Neuronal stem cell (in vitro differentiated cells): ENCODE results near the gene PIK3R1.

Experiments
- DNase-seq: peaks from one replicate; pipeline ENCODE4 v3.0.0-alpha.2; 2013; ENCODE audit warnings: low spot score
- H2AFZ ChIP-seq: one replicate; pipeline ENCODE4 v1.6.1; 2013; ENCODE audit warnings: mild to moderate bottlenecking, low read length, inconsistent platforms
- H2AK5ac ChIP-seq: 2 replicates; pipeline ENCODE4 v1.6.1; 2013; ENCODE audit warnings: low read depth, mild to moderate bottlenecking, inconsistent platforms, low read length, moderate library complexity, mixed read lengths
- H2BK120ac ChIP-seq: 2 replicates; pipeline ENCODE4 v1.6.1; 2013; ENCODE audit warnings: low read depth, mild to moderate bottlenecking, inconsistent platforms, low read length, moderate library complexity, mixed read lengths
- H2BK12ac ChIP-seq: one replicate; pipeline ENCODE4 v1.6.1; 2013; ENCODE audit warnings: low read length, inconsistent platforms
- H2BK15ac ChIP-seq: 2 replicates; pipeline ENCODE4 v1.6.1; 2013; ENCODE audit warnings: mild to moderate bottlenecking, low read length, inconsistent platforms, mixed read lengths
- H2BK5ac ChIP-seq: one replicate; pipeline ENCODE4 v1.6.1; 2013; ENCODE audit warnings: inconsistent platforms, mild to moderate bottlenecking, low read length, moderate library complexity
- H3K14ac ChIP-seq: one replicate; pipeline ENCODE4 v1.6.1; 2013; ENCODE audit warnings: low read length, inconsistent platforms
- H3K18ac ChIP-seq: 2 replicates; pipeline ENCODE4 v1.6.1; 2013; ENCODE audit warnings: low read length, inconsistent platforms
- H3K23ac ChIP-seq: 2 replicates; pipeline ENCODE4 v1.6.1; 2013; ENCODE audit warnings: low read depth, mild to moderate bottlenecking, mixed read lengths, low read length, inconsistent platforms; ENCODE audit not compliant: poor library complexity
- H3K27ac ChIP-seq: replicated peaks from 3 replicates; pipeline ENCODE4 v1.5.1; 2013; ENCODE audit warnings: low read length, inconsistent platforms
- H3K27me3 ChIP-seq, 3 experiments: 2 replicates each; pipeline ENCODE4 v1.6.1; 2013; ENCODE audit warnings: low read length in 3 of 3, mild to moderate bottlenecking in 2 of 3, inconsistent platforms in 1 of 3, low read depth in 1 of 3, mixed read lengths in 1 of 3, moderate library complexity in 1 of 3; ENCODE audit not compliant: control insufficient read depth in 3 of 3, insufficient read depth in 3 of 3
- H3K36me3 ChIP-seq, 2 donors: replicated peaks in 1 of 2; 2 replicates each; pipeline ENCODE4 v1.6.1; 2013; ENCODE audit warnings: low read length in 2 of 2; ENCODE audit not compliant: control insufficient read depth in 2 of 2, insufficient read depth in 2 of 2
- H3K4ac ChIP-seq: 2 replicates; pipeline ENCODE4 v1.6.1; 2013; ENCODE audit warnings: inconsistent platforms, mild to moderate bottlenecking, low read length, moderate library complexity
- H3K4me1 ChIP-seq, 2 donors: 1 replicate in 1 of 2; 2 replicates in 1 of 2; pipeline ENCODE4 v1.6.1; 2013; ENCODE audit warnings: low read length in 2 of 2, low read depth in 1 of 2; ENCODE audit not compliant: control insufficient read depth in 2 of 2, insufficient read depth in 1 of 2
- H3K4me2 ChIP-seq: one replicate; pipeline ENCODE4 v1.6.1; 2013; ENCODE audit warnings: mild to moderate bottlenecking, low read length, inconsistent platforms; ENCODE audit not compliant: insufficient read depth, poor library complexity, severe bottlenecking
- H3K4me3 ChIP-seq, 2 donors: 2 replicates each; pipeline ENCODE4 v1.5.1; 2013; ENCODE audit warnings: low read length in 2 of 2, mild to moderate bottlenecking in 2 of 2, inconsistent platforms in 1 of 2, moderate library complexity in 1 of 2
- H3K79me1 ChIP-seq: one replicate; pipeline ENCODE4 v1.6.1; 2013; ENCODE audit warnings: low read depth, mild to moderate bottlenecking, inconsistent platforms, low read length, moderate library complexity
- H3K9ac ChIP-seq: one replicate; pipeline ENCODE4 v1.6.1; 2013; ENCODE audit warnings: mild to moderate bottlenecking, low read depth, low read length, inconsistent platforms; ENCODE audit not compliant: poor library complexity
- H3K9me3 ChIP-seq, 2 donors: replicated peaks in 1 of 2; 2 replicates each; pipeline versions ENCODE3 to v1.6.1; 2013; ENCODE audit warnings: low read length in 2 of 2, mild to moderate bottlenecking in 2 of 2, inconsistent platforms in 1 of 2, low read depth in 1 of 2, mixed read lengths in 1 of 2, moderate library complexity in 1 of 2; ENCODE audit not compliant: control insufficient read depth in 2 of 2, insufficient read depth in 1 of 2
- H4K8ac ChIP-seq: one replicate; pipeline ENCODE4 v1.6.1; 2013; ENCODE audit warnings: low read depth, mild to moderate bottlenecking, inconsistent platforms, low read length, moderate library complexity
- H4K91ac ChIP-seq: one replicate; pipeline ENCODE4 v1.6.1; 2013; ENCODE audit warnings: low read length, low read depth, mild to moderate bottlenecking, inconsistent platforms; ENCODE audit not compliant: poor library complexity
- WGBS, 2 donors: extraction: QIAGEN DNeasy Blood & Tissue Kit; methylation state at CpG; one replicate each; pipeline ENCODE4 v1.1.7; 2013; ENCODE audit warnings: missing lambda C conversion rate in 2 of 2, mixed read lengths in 1 of 2; ENCODE audit not compliant: insufficient read length in 2 of 2, insufficient replicate concordance in 1 of 2; ENCODE audit errors: extremely low coverage in 2 of 2; 5-methylcytosine and 5-hydroxymethylcytosine counted together

Gene PIK3R1

GRCh38 chr5:68276740-68277139, 61.2 kb downstream of the PIK3R1 start:
- no peak overlapping the region for H2BK15ac ChIP-seq
- peaks cover 0 to 7% of the 10 kb centered on the region in 2 donors for H3K4me1 ChIP-seq
- no peaks in the 10 kb centered on the region for H3K79me1 ChIP-seq
- no peak overlapping the region for H3K18ac ChIP-seq
- H4K8ac ChIP-seq: no peak overlapping the region
- H3K27me3 ChIP-seq: no peaks in the 10 kb centered on the region
- no peak for DNase-seq
- H2BK5ac ChIP-seq: no peak overlapping the region
- H3K9ac ChIP-seq: no peak overlapping the region
- no peak overlapping the region for H2AFZ ChIP-seq
- H3K4me2 ChIP-seq: no peak overlapping the region
- H3K27ac ChIP-seq: no peak overlapping the region
- H2BK12ac ChIP-seq: no peak overlapping the region
- no peak overlapping the region for H2AK5ac ChIP-seq
- no peak overlapping the region for H3K14ac ChIP-seq
- no peak overlapping the region for H3K4me3 ChIP-seq
- H3K4ac ChIP-seq: no peak overlapping the region
- no peak overlapping the region for H4K91ac ChIP-seq
- H3K23ac ChIP-seq: no peak overlapping the region
- no peak overlapping the region for H2BK120ac ChIP-seq
- no peaks in the 10 kb centered on the region for H3K9me3 ChIP-seq
- peaks cover 15 to 89% of the 10 kb centered on the region in 2 donors for H3K36me3 ChIP-seq
- no CpG with 5 or more reads among the region's 5 CpGs for WGBS, 2 donors

GRCh38 chr5:68277431-68277830, 61.9 kb downstream of the PIK3R1 start:
- H2AFZ ChIP-seq: no peak overlapping the region
- H4K8ac ChIP-seq: no peak overlapping the region
- H3K9me3 ChIP-seq: no peaks in the 10 kb centered on the region
- H3K27me3 ChIP-seq: no peaks in the 10 kb centered on the region
- H3K14ac ChIP-seq: no peak overlapping the region
- H3K9ac ChIP-seq: no peak overlapping the region
- no peak overlapping the region for H2BK15ac ChIP-seq
- no CpG with 5 or more reads among the region's 5 CpGs for WGBS, 2 donors
- H3K4me3 ChIP-seq: no peak overlapping the region
- no peaks in the 10 kb centered on the region for H3K79me1 ChIP-seq
- no peak overlapping the region for H2BK12ac ChIP-seq
- H4K91ac ChIP-seq: no peak overlapping the region
- H3K4me2 ChIP-seq: no peak overlapping the region
- H3K27ac ChIP-seq: no peak overlapping the region
- H3K18ac ChIP-seq: no peak overlapping the region
- no peak overlapping the region for H2BK5ac ChIP-seq
- peaks cover 0 to 7% of the 10 kb centered on the region in 2 donors for H3K4me1 ChIP-seq
- no peak overlapping the region for H3K23ac ChIP-seq
- H3K36me3 ChIP-seq: peaks cover 20 to 96% of the 10 kb centered on the region in 2 donors
- H2BK120ac ChIP-seq: no peak overlapping the region
- no peak overlapping the region for H2AK5ac ChIP-seq
- no peak for DNase-seq
- no peak overlapping the region for H3K4ac ChIP-seq

GRCh38 chr5:68279984-68280383, 64.4 kb downstream of the PIK3R1 start:
- Histone ChIP-seq H3K4ac (no peak overlapping the region), H3K27ac (no peak overlapping the region), H2AK5ac (no peak overlapping the region), H3K4me1 (no peaks in the 10 kb centered on the region), H3K4me2 (no peak overlapping the region), H2AFZ (no peak overlapping the region), H3K36me3 (peaks cover 22 to 99% of the 10 kb centered on the region in 2 donors), H3K27me3 (no peaks in the 10 kb centered on the region), H3K9me3 (no peaks in the 10 kb centered on the region), H4K8ac (no peak overlapping the region), H2BK5ac (no peak overlapping the region), H3K4me3 (no peak overlapping the region), H2BK15ac (no peak overlapping the region), H3K23ac (no peak overlapping the region), H3K18ac (no peak overlapping the region), H3K79me1 (no peaks in the 10 kb centered on the region), H3K9ac (no peak overlapping the region), H3K14ac (no peak overlapping the region), H4K91ac (no peak overlapping the region), H2BK12ac (no peak overlapping the region), H2BK120ac (no peak overlapping the region)
- WGBS, 2 donors: no CpG with 5 or more reads among the region's 4 CpGs
- no peak for DNase-seq

- H3K4me3 ChIP-seq: no peak overlapping the region
- DNase-seq: no peak
- no peak overlapping the region for H4K91ac ChIP-seq
- H2BK15ac ChIP-seq: no peak overlapping the region
- no peak overlapping the region for H3K27ac ChIP-seq
- H2BK5ac ChIP-seq: no peak overlapping the region
- no peak overlapping the region for H3K9ac ChIP-seq
- H3K79me1 ChIP-seq: no peaks in the 10 kb centered on the region
- no peak overlapping the region for H2BK12ac ChIP-seq
- no CpG with 5 or more reads among the region's 4 CpGs for WGBS, 2 donors
- no peak overlapping the region for H4K8ac ChIP-seq
- H3K14ac ChIP-seq: no peak overlapping the region
- no peak overlapping the region for H2AK5ac ChIP-seq
- H3K4me1 ChIP-seq: no peaks in the 10 kb centered on the region
- no peak overlapping the region for H3K4ac ChIP-seq
- no peak overlapping the region for H3K23ac ChIP-seq
- H2BK120ac ChIP-seq: no peak overlapping the region
- no peaks in the 10 kb centered on the region for H3K9me3 ChIP-seq
- no peak overlapping the region for H3K4me2 ChIP-seq
- H2AFZ ChIP-seq: no peak overlapping the region
- H3K18ac ChIP-seq: no peak overlapping the region
- peaks cover 18 to 81% of the 10 kb centered on the region in 2 donors for H3K36me3 ChIP-seq
- H3K27me3 ChIP-seq: no peaks in the 10 kb centered on the region
These were observed 66.4 kb downstream of the PIK3R1 start for GRCh38 chr5:68282001-68282400.
